ENCODE measurements around the gene TMEM151B.

DNA sequence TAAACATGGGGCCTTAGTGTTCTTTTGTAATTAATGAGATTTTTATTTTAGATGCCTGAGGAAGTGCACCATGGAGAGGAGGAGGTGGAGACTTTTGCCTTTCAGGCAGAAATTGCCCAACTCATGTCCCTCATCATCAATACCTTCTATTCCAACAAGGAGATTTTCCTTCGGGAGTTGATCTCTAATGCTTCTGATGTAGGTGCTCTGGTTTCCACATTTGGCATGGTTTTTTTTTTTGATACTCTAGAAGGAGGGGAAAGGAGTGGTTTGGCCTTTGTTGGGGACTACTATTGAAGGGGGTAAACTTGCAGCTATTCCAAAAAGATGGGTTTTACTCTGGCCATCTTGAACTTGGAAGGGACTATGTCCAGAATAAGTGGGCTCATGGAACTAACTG lies 21.7 kb upstream of the TMEM151B start:
- TF ChIP-seq, protein P1, sequence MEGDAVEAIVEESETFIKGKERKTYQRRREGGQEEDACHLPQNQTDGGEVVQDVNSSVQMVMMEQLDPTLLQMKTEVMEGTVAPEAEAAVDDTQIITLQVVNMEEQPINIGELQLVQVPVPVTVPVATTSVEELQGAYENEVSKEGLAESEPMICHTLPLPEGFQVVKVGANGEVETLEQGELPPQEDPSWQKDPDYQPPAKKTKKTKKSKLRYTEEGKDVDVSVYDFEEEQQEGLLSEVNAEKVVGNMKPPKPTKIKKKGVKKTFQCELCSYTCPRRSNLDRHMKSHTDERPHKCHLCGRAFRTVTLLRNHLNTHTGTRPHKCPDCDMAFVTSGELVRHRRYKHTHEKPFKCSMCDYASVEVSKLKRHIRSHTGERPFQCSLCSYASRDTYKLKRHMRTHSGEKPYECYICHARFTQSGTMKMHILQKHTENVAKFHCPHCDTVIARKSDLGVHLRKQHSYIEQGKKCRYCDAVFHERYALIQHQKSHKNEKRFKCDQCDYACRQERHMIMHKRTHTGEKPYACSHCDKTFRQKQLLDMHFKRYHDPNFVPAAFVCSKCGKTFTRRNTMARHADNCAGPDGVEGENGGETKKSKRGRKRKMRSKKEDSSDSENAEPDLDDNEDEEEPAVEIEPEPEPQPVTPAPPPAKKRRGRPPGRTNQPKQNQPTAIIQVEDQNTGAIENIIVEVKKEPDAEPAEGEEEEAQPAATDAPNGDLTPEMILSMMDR (IDR thresholded peaks at IDR 0.05): no peak
- no peak for TF ChIP-seq POLR2A (IDR thresholded peaks at IDR 0.05)
